GM18873 (cell line): ENCODE data around the gene STK32B.

ENCODE experiments used
- ATAC-seq: cut with Tn5 transposase; IDR thresholded peaks from one replicate; pipeline ENCODE4 v1.9.1; 2021; ENCODE audit warnings: mild to moderate bottlenecking, moderate library complexity, moderate number of reproducible peaks; ENCODE audit not compliant: unreplicated experiment, low FRiP score

The STK32B gene

DNA sequence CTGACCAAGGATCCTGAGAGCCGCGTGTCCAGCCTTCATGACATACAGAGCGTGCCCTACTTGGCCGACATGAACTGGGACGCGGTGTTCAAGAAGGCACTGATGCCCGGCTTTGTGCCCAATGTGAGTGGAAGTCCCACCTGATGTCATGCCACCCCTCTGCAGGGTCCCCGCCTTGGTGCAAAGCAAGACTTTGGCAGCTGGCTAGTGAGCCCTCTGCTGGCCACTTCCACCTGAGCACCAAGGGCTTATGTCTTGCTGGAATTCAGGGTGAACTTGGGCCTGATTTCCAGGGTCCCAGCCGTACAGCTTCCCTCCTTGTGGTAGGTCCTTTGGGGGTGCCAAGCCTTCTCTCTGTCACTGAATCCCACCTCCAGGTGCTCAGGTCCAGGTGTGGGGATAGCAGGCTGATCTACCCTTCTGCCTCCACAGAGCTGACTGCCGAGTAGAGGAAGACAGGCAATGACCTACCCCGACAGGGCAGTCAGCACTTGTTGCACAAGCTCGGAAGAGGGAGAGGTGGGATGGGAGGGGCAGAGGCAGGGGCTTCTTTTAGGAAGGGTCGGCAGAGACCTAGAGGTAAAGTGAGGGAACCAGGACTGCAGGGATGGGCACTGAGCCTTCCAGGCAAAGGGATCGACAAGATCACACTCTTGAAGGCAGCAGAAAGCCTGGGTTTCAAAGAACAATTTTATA, 409.0 kb downstream of the STK32B start:
- ATAC-seq, result no peak

DNA sequence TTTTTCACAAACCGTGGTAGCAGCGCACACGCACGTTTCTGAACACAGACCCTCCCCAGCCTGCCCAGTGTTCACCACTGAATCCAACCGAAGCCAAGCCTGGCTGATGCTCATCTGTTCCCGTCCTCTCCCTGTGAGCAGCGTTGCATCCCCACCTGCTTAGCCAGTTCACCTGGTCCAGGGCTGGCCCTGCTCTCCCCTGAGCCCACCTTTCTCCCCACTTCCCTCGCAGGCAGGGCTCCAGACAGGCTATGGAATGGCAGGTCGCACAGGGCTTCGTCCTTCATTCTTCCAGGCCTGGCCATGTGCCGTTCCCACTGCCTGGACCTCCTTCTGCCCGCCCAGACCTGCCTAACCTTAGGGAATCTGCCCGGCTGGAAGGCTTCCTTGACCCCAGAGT, 410.2 kb downstream of the STK32B start:
- ATAC-seq, result no peak

GRCh38 chr4:5462254-5462835, 411.1 kb downstream of the STK32B start:
- no peak for ATAC-seq

GRCh38 chr4:5462896-5463295, 411.6 kb downstream of the STK32B start:
- ATAC-seq, result no peak

DNA sequence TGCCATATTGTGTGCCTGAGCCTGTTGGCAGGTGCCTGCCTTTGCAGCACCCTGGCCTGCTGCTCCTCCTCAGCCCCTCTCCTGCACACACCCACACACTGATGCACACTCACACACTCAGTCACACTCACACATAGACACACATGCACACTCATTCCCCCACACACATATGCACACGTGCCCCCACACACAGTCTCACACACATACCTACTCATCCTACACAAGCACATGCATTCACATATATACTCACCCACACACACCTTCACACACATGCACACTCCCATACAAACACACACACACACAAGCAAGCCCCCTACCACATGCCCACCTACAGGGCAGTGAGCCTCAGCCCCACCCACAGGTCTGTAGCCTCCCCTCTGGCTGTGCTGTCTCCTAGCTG, 412.1 kb downstream of the STK32B start:
- no peak for ATAC-seq

- no peak for ATAC-seq
Observed at GRCh38 chr4:5463936-5464650, 412.8 kb downstream of the STK32B start.

GRCh38 chr4:5465529-5465928, 414.2 kb downstream of the STK32B start:
- ATAC-seq, result no peak

- ATAC-seq, result no peak
Observed at GRCh38 chr4:5465956-5466355, 414.7 kb downstream of the STK32B start.

- ATAC-seq, result no peak
Observed at GRCh38 chr4:5467111-5467510, 415.8 kb downstream of the STK32B start.

DNA sequence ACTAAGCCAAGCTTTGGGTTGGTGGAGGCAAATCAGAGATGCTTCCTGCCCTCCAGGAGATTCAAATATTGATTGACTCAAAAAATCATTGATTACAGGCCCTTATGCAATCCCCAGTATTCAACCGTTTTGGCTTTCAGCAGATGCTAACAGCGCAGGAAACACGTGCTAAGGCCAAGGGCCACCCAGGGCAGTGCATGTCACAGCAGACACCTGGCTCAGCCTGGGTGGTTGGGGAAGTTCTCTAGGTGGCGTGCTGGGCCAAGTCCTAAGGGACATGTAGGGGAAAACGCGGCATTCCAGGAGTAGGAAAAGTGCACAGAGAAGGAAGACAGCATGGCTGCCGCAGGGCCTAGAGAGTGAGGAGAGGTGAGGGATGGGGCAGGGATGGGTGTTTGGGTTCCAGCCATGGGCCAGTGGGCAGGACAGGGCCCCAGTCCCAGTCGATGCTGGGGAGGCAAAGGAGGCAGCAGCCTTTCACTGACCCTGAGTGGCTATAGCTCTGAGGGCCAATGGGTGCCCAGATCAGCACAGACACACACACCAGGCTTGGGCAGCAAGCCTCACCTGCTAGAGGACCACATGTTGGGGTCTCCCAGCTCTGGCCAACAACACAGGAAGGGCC, 418.0 kb downstream of the STK32B start:
- ATAC-seq, result no peak

DNA sequence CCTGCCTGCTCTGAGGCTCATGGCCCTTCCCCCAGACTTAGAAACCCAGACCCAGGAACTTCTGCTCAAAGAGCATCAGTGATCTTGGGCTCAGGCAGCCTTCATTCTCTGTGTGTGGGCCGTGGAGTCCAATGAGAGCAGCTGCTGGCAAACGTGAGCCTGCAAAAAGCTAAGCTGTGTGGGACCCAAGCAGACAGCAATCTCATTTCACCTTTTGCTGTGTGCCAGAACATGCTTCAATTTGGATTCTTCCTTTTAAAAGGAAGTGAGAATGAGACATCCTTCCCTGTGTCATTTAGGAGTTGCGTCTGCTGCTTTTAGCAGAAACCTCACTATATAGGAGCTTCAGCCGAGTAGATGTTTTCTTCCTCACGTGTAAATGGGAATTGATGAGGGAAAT, 418.6 kb downstream of the STK32B start:
- no peak for ATAC-seq

- ATAC-seq, result no peak
Observed at GRCh38 chr4:5470318-5471198, 419.3 kb downstream of the STK32B start.

- no peak for ATAC-seq
Observed at GRCh38 chr4:5471206-5471605, 419.9 kb downstream of the STK32B start.

GRCh38 chr4:5471691-5472090, 420.4 kb downstream of the STK32B start:
- ATAC-seq, result no peak

DNA sequence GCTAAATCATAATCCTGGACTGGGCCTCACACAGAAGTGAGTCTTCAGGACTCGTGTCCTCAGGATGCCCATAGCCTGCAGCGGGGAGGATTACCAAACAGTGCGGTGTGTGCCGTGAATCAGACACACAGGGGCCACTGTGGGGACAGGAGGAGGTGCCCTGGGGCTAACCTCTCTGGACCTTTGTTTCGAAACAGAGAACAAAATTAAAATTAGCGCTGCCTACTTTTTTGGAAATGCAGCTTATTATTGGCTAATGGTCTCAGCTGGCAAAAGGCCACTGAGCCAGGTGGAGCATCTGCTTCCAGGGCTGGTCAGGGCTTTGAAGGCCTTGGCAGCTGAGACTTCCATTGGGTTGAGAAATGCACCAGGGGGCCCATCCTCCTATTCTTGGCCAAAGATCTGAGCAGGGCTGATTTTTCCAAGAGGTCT, 420.9 kb downstream of the STK32B start:
- ATAC-seq, result no peak

DNA sequence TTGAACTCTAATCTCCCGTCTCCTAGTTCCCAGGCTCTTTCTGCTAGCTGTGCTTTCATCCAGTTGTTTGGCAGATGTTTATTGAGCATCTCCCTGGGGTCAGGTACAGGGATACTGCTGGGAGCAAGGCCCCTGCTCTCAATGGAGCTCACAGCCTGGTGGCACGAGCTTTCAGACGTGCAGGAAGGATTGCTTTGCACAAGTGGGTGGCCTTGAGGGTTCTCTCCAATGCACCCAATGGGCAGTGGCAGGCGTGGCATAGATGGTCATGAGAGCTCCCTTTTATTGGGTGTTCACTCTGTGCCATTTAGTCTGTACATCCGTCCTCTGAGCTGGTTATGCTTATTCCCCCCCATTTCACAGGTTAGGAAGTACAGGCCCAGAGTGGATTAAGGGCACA, 421.8 kb downstream of the STK32B start:
- no peak for ATAC-seq

DNA sequence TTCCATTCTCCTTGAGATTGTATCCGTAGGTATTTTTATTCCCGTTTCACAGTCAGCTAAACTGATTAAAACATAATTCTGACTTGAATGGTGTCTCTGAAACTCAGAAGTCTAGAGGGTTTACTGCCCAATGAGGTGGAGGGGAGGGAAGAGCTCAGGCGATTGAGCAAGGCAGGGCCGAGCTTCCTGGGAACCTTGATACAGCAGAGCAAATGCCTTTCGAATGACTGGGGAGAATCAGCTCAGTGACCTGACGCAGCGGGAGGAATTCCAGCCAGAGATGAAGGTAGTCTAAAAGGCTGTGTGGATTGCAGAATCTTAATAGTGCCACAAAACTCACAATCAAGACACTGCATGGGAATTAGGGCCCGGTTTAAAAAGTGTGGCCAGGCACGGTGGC, 423.5 kb downstream of the STK32B start:
- ATAC-seq, result no peak

DNA sequence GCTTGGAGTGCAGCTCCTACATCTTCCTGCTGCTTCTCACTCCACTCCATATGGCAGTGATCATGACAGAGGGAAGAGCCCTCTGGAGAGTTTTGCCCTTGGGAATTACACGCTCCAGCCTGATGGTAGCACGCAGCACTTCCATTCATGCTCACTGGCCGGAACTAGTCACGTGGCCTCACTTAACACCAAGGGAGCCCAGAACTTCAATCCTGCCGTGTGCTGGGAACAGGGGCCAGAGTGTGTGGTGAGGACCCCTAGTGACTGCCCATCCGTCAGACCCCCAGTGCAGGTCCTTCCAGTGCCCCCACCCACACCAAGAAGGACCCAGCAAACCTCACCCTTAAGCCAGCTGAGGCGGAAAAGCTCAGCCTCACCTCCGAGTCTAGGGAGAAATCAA, 426.3 kb downstream of the STK32B start:
- no peak for ATAC-seq

DNA sequence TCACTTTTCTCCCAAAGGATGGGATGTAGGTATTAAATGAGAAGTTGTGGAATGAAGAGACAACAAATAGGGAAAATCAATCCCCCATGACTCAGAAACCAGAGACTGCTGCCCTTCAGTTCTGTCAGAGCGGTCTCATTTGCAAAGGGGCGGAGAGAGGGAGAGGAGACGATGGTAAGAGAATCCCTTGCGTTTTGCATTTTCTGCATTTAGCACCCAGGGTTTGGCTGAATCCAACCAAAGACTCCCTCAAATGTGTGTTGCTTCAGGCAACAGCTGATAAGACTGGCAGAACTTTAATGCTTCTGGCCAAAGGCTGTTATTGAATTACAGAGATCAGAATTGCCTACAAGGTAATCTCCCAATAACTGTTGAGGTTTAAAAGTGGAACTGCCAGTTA, 426.9 kb downstream of the STK32B start:
- ATAC-seq, result no peak

GRCh38 chr4:5478697-5479096, 427.4 kb downstream of the STK32B start:
- no peak for ATAC-seq
